ENCODE data around the gene CLDND1. TPM values are rescaled to one million over a fixed set of nuclear protein-coding genes. Genes with fewer than 3 reads are reported as not detected.

The CLDND1 gene
- total RNA-seq, 1 donor from 2014 or later = 118 TPM

DNA sequence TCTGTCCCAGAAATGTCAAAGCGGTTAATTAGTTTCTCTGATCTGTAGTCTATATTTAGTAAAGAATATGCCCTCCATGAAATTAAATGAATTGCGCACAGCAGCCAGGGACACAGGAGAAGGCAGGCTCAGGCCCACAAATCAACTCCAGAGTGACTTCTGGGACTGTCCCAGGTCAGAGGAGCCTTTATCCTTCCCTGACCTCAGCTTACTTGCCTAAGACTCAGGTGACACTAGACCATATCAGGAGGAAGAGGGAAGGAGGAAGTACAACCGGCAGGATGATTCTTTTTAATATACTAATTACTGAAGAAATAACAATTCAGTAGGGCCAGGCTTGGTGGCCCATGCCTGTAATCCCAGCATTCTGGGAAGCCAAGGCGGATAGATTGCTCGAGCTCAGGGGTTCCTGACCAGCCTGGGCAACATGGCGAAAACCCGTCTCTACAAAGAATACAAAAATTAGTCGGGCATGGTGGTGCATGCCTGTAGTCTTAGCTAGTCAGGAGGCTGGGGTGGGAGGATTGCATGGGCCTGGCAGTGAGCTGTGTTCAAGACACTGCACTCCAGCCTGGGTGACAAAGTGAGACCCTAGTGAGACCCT is 7.3 kb upstream of the CLDND1 start:
- no peaks in the 10 kb centered on the region for H3K27me3 Mint-ChIP-seq (ENCODE audit: unreplicated experiment)
- TF ChIP-seq, protein P1, sequence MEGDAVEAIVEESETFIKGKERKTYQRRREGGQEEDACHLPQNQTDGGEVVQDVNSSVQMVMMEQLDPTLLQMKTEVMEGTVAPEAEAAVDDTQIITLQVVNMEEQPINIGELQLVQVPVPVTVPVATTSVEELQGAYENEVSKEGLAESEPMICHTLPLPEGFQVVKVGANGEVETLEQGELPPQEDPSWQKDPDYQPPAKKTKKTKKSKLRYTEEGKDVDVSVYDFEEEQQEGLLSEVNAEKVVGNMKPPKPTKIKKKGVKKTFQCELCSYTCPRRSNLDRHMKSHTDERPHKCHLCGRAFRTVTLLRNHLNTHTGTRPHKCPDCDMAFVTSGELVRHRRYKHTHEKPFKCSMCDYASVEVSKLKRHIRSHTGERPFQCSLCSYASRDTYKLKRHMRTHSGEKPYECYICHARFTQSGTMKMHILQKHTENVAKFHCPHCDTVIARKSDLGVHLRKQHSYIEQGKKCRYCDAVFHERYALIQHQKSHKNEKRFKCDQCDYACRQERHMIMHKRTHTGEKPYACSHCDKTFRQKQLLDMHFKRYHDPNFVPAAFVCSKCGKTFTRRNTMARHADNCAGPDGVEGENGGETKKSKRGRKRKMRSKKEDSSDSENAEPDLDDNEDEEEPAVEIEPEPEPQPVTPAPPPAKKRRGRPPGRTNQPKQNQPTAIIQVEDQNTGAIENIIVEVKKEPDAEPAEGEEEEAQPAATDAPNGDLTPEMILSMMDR (IDR thresholded peaks at IDR 0.05; ENCODE audit: unreplicated experiment) = no peak
- DNase-seq (ENCODE audit: low spot score) = no peak
- no peaks in the 10 kb centered on the region for H3K4me1 Mint-ChIP-seq (ENCODE audit: unreplicated experiment)
- H3K9me3 Mint-ChIP-seq (ENCODE audit: unreplicated experiment) = no peaks in the 10 kb centered on the region
- H3K4me3 Mint-ChIP-seq (ENCODE audit: unreplicated experiment) = no peak overlapping the region
- H3K36me3 Mint-ChIP-seq (ENCODE audit: low read depth, unreplicated experiment) = no peaks in the 10 kb centered on the region
- H3K27ac Mint-ChIP-seq (ENCODE audit: unreplicated experiment) = no peak overlapping the region

DNA sequence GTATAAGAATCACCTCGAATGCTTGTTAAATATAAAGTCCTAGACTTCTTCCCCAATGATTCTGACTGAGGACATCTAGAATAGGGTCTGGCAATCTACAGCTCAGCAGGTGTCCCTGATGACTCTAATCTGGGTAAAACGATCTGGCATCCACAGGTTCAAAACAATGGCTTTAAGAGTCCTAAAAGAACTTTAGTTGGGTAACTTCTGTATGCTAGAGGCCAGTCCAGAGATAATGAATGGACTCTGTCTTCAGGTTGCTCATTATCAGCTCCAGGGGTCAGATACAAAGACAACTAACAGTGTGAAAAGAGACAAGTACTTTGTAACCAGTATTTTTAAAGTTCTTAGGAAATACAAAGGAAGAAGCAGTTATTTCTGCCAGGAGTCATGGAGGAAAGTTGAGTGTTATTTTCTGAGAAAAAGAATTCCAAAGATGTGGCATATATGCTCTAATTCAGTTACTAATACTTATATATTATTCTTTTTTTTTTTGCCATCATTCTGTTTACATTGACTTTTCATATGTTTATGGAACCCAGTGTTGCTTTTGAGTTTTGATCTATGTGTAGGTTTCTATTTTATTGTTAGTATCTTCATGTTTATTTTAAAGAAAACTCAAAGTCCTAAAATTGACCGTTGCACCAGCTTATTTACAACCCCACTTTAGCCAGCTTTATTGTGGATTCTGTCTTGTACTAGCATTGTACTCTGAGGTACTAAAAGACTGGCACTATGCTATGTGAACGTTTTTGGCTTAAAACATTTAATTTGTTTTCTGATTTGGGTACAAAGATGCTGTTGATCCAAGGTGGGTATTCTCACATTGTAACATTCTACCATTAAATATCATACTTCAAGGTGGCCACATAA is 6.0 kb upstream of the CLDND1 start:
- Mint-ChIP-seq H3K9me3 (ENCODE audit: unreplicated experiment) (no peaks in the 10 kb centered on the region), H3K27me3 (ENCODE audit: unreplicated experiment) (no peaks in the 10 kb centered on the region), H3K27ac (ENCODE audit: unreplicated experiment) (no peak overlapping the region), H3K4me1 (ENCODE audit: unreplicated experiment) (no peaks in the 10 kb centered on the region), H3K36me3 (ENCODE audit: low read depth, unreplicated experiment) (no peaks in the 10 kb centered on the region), H3K4me3 (ENCODE audit: unreplicated experiment) (no peak overlapping the region)
- TF ChIP-seq, protein P1 (IDR thresholded peaks at IDR 0.05; ENCODE audit: unreplicated experiment) = no peak
- no peak for DNase-seq (ENCODE audit: low spot score)

DNA sequence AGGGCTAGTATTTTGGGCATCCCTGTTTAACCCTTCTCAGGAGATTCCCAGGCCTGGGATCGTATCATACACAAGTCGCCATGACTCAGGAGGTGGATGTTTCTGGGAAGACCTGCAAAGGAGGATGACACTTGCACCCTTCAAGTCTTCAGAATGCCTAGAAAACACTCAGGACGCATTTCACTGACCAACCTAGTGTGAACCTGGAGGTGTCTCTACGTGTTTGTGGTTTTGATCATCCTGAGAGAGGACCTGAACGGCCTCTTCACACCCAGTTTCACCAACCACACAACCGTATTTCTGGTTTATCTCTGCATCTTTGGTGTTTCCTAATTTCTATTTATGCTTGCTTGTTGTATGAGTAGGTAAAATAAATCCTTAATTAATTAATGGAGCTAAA is 2.8 kb upstream of the CLDND1 start:
- Mint-ChIP-seq H3K4me3 (ENCODE audit: unreplicated experiment) (no peak overlapping the region), H3K4me1 (ENCODE audit: unreplicated experiment) (peaks cover 4% of the 10 kb centered on the region), H3K27ac (ENCODE audit: unreplicated experiment) (no peak overlapping the region), H3K27me3 (ENCODE audit: unreplicated experiment) (peaks cover 4% of the 10 kb centered on the region), H3K9me3 (ENCODE audit: unreplicated experiment) (no peaks in the 10 kb centered on the region), H3K36me3 (ENCODE audit: low read depth, unreplicated experiment) (peaks cover 5% of the 10 kb centered on the region)
- TF ChIP-seq, protein P1 (IDR thresholded peaks at IDR 0.05; ENCODE audit: unreplicated experiment) = no peak
- no peak for DNase-seq (ENCODE audit: low spot score)

DNA sequence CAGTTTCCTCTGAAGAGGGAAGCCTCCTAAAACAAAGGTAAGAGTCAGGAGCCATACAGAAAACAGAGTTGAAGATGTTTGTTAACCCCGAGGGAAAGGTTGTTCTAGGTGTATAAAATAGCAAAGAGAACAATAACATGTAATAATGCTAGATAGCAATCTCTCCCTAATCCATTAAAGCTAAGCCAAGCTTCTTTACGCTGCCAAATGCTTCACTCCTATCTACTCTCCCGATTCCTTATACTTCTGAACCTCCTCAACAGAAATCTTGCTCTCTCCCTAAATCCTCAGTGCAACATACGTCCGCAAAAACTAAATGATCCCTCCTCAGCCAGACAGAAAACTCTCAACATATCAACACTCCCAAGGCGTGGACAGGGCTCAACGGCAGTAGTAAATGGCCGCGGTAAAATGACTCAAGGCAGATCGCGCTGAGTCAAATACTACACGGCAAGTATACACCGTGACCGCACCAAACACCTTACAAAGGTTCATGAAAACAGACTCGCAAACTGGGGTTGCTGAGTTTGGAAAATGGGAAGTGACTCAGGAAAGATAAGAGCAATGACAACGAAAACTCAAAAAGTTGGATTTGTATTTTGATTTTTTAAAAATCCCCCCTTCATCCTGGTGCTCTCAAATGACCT is 682 bp downstream of the CLDND1 start:
- TF ChIP-seq, protein P1 (IDR thresholded peaks at IDR 0.05; ENCODE audit: unreplicated experiment) = no peak
- DNase-seq (ENCODE audit: low spot score) = peak; percentile 25
- H3K27ac Mint-ChIP-seq (ENCODE audit: unreplicated experiment) = peak overlapping the region; percentile 92
- peaks cover 17% of the 10 kb centered on the region for H3K36me3 Mint-ChIP-seq (ENCODE audit: low read depth, unreplicated experiment)
- peaks cover 10% of the 10 kb centered on the region for H3K4me1 Mint-ChIP-seq (ENCODE audit: unreplicated experiment)
- H3K9me3 Mint-ChIP-seq (ENCODE audit: unreplicated experiment) = no peaks in the 10 kb centered on the region
- H3K27me3 Mint-ChIP-seq (ENCODE audit: unreplicated experiment) = peaks cover 4% of the 10 kb centered on the region
- peak overlapping the region; percentile 99 for H3K4me3 Mint-ChIP-seq (ENCODE audit: unreplicated experiment)
